Trophoblast cell (in vitro differentiated cells and primary cell): ENCODE measurements around the gene ETFA.

Experiments
- DNase-seq, 2 donors: peaks; one replicate each; pipeline ENCODE4 v3.0.0-alpha.2; 2016
- H2AFZ ChIP-seq: 2 replicates; pipeline ENCODE4 v1.6.1; 2013; ENCODE audit warnings: low read length, moderate library complexity, mild to moderate bottlenecking; ENCODE audit not compliant: insufficient read depth, poor library complexity
- H2AK5ac ChIP-seq: 2 replicates; pipeline ENCODE4 v1.6.1; 2013; ENCODE audit warnings: mild to moderate bottlenecking, low read length
- H2BK120ac ChIP-seq: 2 replicates; pipeline ENCODE4 v1.6.1; 2013; ENCODE audit warnings: low read length, mild to moderate bottlenecking, moderate library complexity; ENCODE audit not compliant: insufficient read depth, poor library complexity
- H2BK12ac ChIP-seq: 2 replicates; pipeline ENCODE4 v1.6.1; 2013; ENCODE audit warnings: mild to moderate bottlenecking, low read length, moderate library complexity
- H2BK5ac ChIP-seq: 2 replicates; pipeline ENCODE4 v1.6.1; 2013; ENCODE audit warnings: low read length, low read depth, moderate library complexity, mild to moderate bottlenecking; ENCODE audit not compliant: poor library complexity
- H3K14ac ChIP-seq: 2 replicates; pipeline ENCODE4 v1.6.1; 2013; ENCODE audit warnings: mild to moderate bottlenecking, low read length
- H3K18ac ChIP-seq: 2 replicates; pipeline ENCODE4 v1.6.1; 2013; ENCODE audit warnings: mild to moderate bottlenecking, low read length
- H3K23ac ChIP-seq: 2 replicates; pipeline ENCODE4 v1.6.1; 2013; ENCODE audit warnings: low read length
- H3K27ac ChIP-seq: 2 replicates; pipeline ENCODE4 v1.5.1; 2013; ENCODE audit warnings: low read depth, mild to moderate bottlenecking, inconsistent platforms, low read length, moderate library complexity
- H3K27me3 ChIP-seq: 2 replicates; pipeline ENCODE4 v1.6.1; 2013; ENCODE audit warnings: inconsistent platforms, mild to moderate bottlenecking, low read length, moderate library complexity; ENCODE audit not compliant: insufficient read depth
- H3K36me3 ChIP-seq, 2 experiments: 1 replicate in 1 of 2; 2 replicates in 1 of 2; pipeline ENCODE4 v1.6.1; 2013; ENCODE audit warnings: low read length in 2 of 2, mild to moderate bottlenecking in 2 of 2, moderate library complexity in 1 of 2; ENCODE audit not compliant: insufficient read depth in 2 of 2, control insufficient read depth in 1 of 2
- H3K4ac ChIP-seq: 2 replicates; pipeline ENCODE4 v1.6.1; 2013; ENCODE audit warnings: low read depth, mild to moderate bottlenecking, low read length, moderate library complexity
- H3K4me1 ChIP-seq, 2 experiments: 1 replicate in 1 of 2; 2 replicates in 1 of 2; pipeline ENCODE4 v1.6.1; 2013; ENCODE audit warnings: low read length in 2 of 2, mild to moderate bottlenecking in 2 of 2, moderate library complexity in 1 of 2; ENCODE audit not compliant: insufficient read depth in 2 of 2, control insufficient read depth in 1 of 2
- H3K4me2 ChIP-seq: 2 replicates; pipeline ENCODE4 v1.6.1; 2013; ENCODE audit warnings: inconsistent platforms, mild to moderate bottlenecking, low read length, moderate library complexity
- H3K4me3 ChIP-seq: 2 replicates; pipeline ENCODE4 v1.5.1; 2013; ENCODE audit warnings: mild to moderate bottlenecking, low read depth, low read length, inconsistent platforms
- H3K79me1 ChIP-seq: one replicate; pipeline ENCODE4 v1.6.1; 2013; ENCODE audit warnings: low read length
- H3K79me2 ChIP-seq: 2 replicates; pipeline ENCODE4 v1.6.1; 2013; ENCODE audit warnings: low read length, mild to moderate bottlenecking; ENCODE audit not compliant: control insufficient read depth, insufficient read depth, poor library complexity
- H3K9ac ChIP-seq: 2 replicates; pipeline ENCODE4 v1.6.1; 2013; ENCODE audit warnings: mild to moderate bottlenecking, low read length
- H3K9me3 ChIP-seq: 2 replicates; pipeline ENCODE4 v1.6.1; 2013; ENCODE audit warnings: low read depth, mild to moderate bottlenecking, control low read depth, inconsistent platforms, low read length; ENCODE audit not compliant: insufficient read depth
- H4K12ac ChIP-seq: 2 replicates; pipeline ENCODE4 v1.6.1; 2013; ENCODE audit warnings: low read depth, mild to moderate bottlenecking, low read length, moderate library complexity
- H4K8ac ChIP-seq: 2 replicates; pipeline ENCODE4 v1.6.1; 2013; ENCODE audit warnings: low read depth, mild to moderate bottlenecking, low read length, moderate library complexity
- H4K91ac ChIP-seq: one replicate; pipeline ENCODE4 v1.6.1; 2013; ENCODE audit warnings: low read depth, mild to moderate bottlenecking, low read length, moderate library complexity
- WGBS: extraction: QIAGEN DNeasy Blood & Tissue Kit; methylation state at CpG from one replicate; pipeline ENCODE4 v1.1.7; 2013; ENCODE audit warnings: missing lambda C conversion rate; ENCODE audit not compliant: insufficient read length, insufficient coverage; ENCODE audit errors: extremely low coverage; 5-methylcytosine and 5-hydroxymethylcytosine counted together

Gene ETFA

DNA sequence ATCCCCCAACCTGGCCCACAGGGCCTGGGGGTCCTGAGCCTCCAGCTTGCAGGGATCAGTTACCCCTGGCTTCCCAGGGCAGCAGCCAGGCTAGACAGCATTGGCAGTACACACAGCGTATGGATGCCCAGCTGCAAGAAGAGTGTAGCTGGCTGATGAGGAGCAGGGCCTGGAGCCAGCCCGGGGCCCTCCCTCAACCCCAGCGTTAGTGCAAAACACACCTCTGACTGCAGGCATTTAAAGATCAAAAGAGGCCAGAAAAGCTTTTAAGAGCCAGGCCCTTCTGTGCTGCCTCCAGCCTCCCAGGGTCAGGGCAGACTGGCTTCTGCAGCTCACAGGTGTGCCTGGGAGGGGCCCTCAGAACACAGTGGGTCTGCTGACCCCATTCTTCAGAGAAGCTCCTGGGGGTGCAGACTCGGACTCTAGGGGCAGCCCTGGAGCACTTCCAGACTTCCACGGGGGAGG is 110.6 kb downstream of the ETFA start:
- no CpG with 5 or more reads among the region's 5 CpGs for WGBS
- H3K14ac ChIP-seq: no peak overlapping the region
- no peak overlapping the region for H3K18ac ChIP-seq

DNA sequence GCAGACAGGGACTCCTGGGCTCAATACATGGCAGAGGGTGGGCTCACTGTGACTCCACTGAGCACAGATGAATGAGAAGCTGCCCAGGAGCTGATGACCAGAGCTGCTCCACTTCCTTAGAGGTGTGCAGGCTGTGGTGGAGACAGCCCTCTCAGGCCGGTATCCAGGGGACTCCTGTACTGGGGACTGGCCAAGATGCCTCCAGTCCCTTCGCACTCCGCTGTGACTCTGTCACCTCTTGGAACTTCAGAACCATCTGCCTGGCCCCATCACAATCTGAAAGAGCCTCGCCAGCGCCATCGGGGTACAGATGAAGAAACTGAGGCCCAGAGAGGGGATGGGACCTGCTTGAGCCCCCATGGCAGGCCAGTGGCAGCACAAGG is 111.2 kb downstream of the ETFA start:
- H3K79me2 ChIP-seq: no peaks in the 10 kb centered on the region
- H3K14ac ChIP-seq: no peak overlapping the region
- H2BK120ac ChIP-seq: no peak overlapping the region
- H3K36me3 ChIP-seq: peaks cover 4 to 6% of the 10 kb centered on the region in 2 experiments
- H4K8ac ChIP-seq: no peak overlapping the region
- H3K23ac ChIP-seq: no peak overlapping the region
- H2AK5ac ChIP-seq: no peak overlapping the region
- peaks cover 4 to 10% of the 10 kb centered on the region in 2 experiments for H3K4me1 ChIP-seq
- H3K9me3 ChIP-seq: no peaks in the 10 kb centered on the region
- no peak overlapping the region for H4K91ac ChIP-seq
- H2BK12ac ChIP-seq: no peak overlapping the region
- WGBS: no CpG with 5 or more reads among the region's 6 CpGs
- H3K79me1 ChIP-seq: no peaks in the 10 kb centered on the region
- DNase-seq: no peak
- H3K27me3 ChIP-seq: no peaks in the 10 kb centered on the region
- no peak overlapping the region for H3K18ac ChIP-seq
- H2AFZ ChIP-seq: no peak overlapping the region
- H4K12ac ChIP-seq: no peak overlapping the region
- H3K27ac ChIP-seq: no peak overlapping the region
- H3K9ac ChIP-seq: no peak overlapping the region
- H2BK5ac ChIP-seq: no peak overlapping the region
- no peak overlapping the region for H3K4me2 ChIP-seq
- no peak overlapping the region for H3K4me3 ChIP-seq
- H3K4ac ChIP-seq: no peak overlapping the region

More for the DNA sequence above, 110.6 kb downstream of the ETFA start:
- Histone ChIP-seq H3K4me1 (peaks cover 4 to 10% of the 10 kb centered on the region in 2 experiments), H3K9me3 (no peaks in the 10 kb centered on the region), H4K91ac (no peak overlapping the region), H2BK12ac (no peak overlapping the region), H3K79me1 (no peaks in the 10 kb centered on the region), H3K9ac (no peak overlapping the region), H3K27me3 (no peaks in the 10 kb centered on the region), H3K27ac (no peak overlapping the region), H3K23ac (no peak overlapping the region), H3K4ac (no peak overlapping the region), H3K36me3 (peaks cover 5 to 7% of the 10 kb centered on the region in 2 experiments), H3K79me2 (no peaks in the 10 kb centered on the region), H2AK5ac (no peak overlapping the region), H2BK5ac (no peak overlapping the region), H4K8ac (no peak overlapping the region), H3K4me2 (no peak overlapping the region), H2BK120ac (no peak overlapping the region), H2AFZ (no peak overlapping the region), H4K12ac (no peak overlapping the region), H3K4me3 (no peak overlapping the region)
- DNase-seq: no peak

DNA sequence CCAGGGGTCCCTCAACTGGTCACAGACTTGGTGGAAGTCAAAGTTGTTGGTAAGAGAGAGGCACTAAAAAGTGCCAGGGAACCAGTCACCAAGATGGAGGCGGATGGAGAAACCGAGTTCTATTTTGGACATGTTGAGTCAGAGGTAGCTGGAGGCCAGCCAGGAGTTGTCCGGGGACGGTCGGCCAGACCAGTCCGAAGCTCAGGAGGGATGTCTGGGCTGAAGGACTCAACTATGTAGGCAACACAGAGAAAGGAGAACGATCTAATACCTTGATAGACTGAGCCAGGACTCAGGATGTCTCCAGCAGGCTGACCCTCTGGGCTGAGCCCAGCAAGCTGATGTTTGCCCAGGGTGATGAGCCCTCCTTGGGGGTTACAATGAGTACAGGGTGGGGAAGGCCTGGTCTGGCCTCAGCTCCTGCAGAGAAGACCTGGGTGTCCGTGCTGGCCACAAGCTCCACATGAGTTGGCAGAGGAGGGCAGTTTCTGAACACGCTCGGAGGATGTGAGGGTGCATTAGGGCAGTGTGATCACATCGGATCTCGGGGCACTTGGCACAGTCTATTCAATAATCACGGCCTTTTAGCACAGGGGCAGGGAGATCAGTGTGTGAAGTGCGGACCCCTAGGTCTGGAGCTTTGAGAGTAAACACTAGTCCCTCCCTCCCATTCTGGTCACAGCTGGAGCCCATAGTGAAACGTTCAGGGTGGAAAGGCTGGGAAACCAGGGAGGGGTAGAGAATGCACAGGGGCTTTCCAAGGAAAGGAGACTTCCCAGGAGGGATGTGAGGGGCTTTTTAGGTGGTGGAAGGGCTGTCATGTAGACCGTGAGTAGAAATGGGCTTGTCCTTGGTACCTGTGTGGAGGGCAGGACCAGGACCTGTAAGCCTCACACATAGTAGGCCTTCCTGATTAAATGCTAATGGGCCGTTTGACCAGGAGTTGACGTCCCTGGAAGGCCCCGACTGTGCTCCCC is 111.9 kb downstream of the ETFA start:
- Histone ChIP-seq H4K12ac (no peak overlapping the region), H3K4me1 (peaks cover 4 to 10% of the 10 kb centered on the region in 2 experiments), H3K27ac (no peak overlapping the region), H4K91ac (no peak overlapping the region), H2BK120ac (no peak overlapping the region), H3K36me3 (peaks cover 4 to 6% of the 10 kb centered on the region in 2 experiments), H3K9me3 (no peaks in the 10 kb centered on the region), H3K27me3 (no peaks in the 10 kb centered on the region), H2AK5ac (no peak overlapping the region), H3K79me2 (no peaks in the 10 kb centered on the region), H3K4me3 (no peak overlapping the region), H3K4ac (no peak overlapping the region), H4K8ac (no peak overlapping the region), H2AFZ (no peak overlapping the region), H3K79me1 (no peaks in the 10 kb centered on the region), H3K23ac (no peak overlapping the region), H3K4me2 (no peak overlapping the region), H3K14ac (no peak overlapping the region), H3K18ac (no peak overlapping the region), H3K9ac (no peak overlapping the region), H2BK12ac (no peak overlapping the region), H2BK5ac (no peak overlapping the region)
- no CpG with 5 or more reads among the region's 19 CpGs for WGBS
- DNase-seq: no peak

DNA sequence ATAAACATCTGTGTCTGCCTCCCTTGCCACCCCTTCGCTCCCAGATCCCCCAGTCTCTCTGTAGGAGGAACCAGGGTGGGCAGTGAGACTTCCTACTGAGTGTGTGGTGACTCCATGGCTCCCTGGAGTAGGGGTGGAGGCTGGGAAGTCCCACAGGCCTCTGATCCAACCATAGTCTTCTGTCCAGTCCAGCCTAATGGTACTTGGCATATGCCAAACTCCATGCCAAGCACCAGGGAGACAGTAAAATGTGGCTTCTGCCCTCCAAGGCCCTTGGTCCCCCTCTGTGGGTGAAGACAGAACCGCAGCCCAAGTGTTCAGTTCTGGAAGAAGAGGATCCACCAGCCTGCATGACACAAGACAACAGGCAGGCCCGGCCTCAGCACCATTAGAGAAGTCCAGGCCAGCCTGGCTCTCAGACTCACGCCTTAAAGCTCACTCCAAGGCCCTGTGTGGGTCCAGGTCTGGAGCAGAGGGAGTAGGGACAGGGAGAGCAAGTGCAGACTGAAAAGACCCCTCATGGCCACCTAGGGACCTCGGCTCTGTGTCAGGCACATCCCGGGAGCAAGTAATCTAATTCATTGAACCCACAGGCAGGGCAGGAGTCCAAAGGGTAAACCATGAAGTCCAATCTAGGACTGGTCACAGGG is 112.7 kb downstream of the ETFA start:
- Histone ChIP-seq H3K79me2 (no peaks in the 10 kb centered on the region), H3K9me3 (no peaks in the 10 kb centered on the region), H3K23ac (no peak overlapping the region), H3K27me3 (no peaks in the 10 kb centered on the region), H3K4ac (no peak overlapping the region), H3K18ac (no peak overlapping the region), H4K91ac (no peak overlapping the region), H2BK12ac (no peak overlapping the region), H2AFZ (no peak overlapping the region), H3K4me2 (no peak overlapping the region), H4K12ac (no peak overlapping the region), H3K4me1 (peaks cover 4 to 10% of the 10 kb centered on the region in 2 experiments), H3K36me3 (peaks cover 1 to 2% of the 10 kb centered on the region in 2 experiments), H2BK5ac (no peak overlapping the region), H2BK120ac (no peak overlapping the region), H4K8ac (no peak overlapping the region), H3K14ac (no peak overlapping the region), H3K4me3 (no peak overlapping the region), H3K79me1 (no peaks in the 10 kb centered on the region), H3K9ac (no peak overlapping the region), H3K27ac (no peak overlapping the region), H2AK5ac (no peak overlapping the region)
- no peak for DNase-seq
- no CpG with 5 or more reads among the region's 6 CpGs for WGBS
